K562 (cell line): ENCODE data around the gene ARMH1. TPM values are rescaled to one million over a fixed set of nuclear protein-coding genes. Genes with fewer than 3 reads are reported as not detected.

ENCODE experiments used
- ATAC-seq: fragments of 200-7000 bp; cut with Tn5 transposase; 3 replicates; pipeline ENCODE4 v1.9.1; 2020; ENCODE audit warnings: moderate library complexity
- BruUV-seq: library from RNA; stranded (reverse); fragments of 400-500 nt; replicated peaks from 2 replicates; lab custom pipeline; 2021; lab: Mats Ljungman, UMichigan
- CTCF ChIA-PET: fragments of 300-600 bp; formaldehyde crosslinking; extraction: SDS; loops from one replicate; lab custom pipeline; 2021; ENCODE audit warnings: low intra/inter-chr PET ratio; lab: Yijun Ruan, JAX
- POLR2A ChIA-PET: fragments of 300-600, 350-650 bp; sonication (Branson Sonifier 250); formaldehyde crosslinking; extraction: SDS; loops from one replicate; lab custom pipeline; 2021; ENCODE audit warnings: antibody characterized with exemption, inconsistent platforms; lab: Yijun Ruan, JAX
- DNase-seq, 4 experiments: peaks; one replicate each; pipeline versions ENCODE4 v3.0.0 to v3.0.0-alpha.2; 2011 to 2018; ENCODE audit warnings: low spot score in 3 of 4, mixed read lengths in 3 of 4; ENCODE audit errors: extremely low read depth in 1 of 4
- FAIRE-seq: peaks from 2 replicates; lab custom pipeline; 2011; peaks lifted over from hg19 to GRCh38; lab: Jason Lieb, UNC
- H2AFZ ChIP-seq: 2 replicates; pipeline ENCODE4 v1.6.0; 2011; ENCODE audit warnings: low read depth, low read length, control low read depth, inconsistent platforms
- H3K27ac ChIP-seq: fragments of 200-600 bp; 3 replicates; pipeline ENCODE4 v1.8.0; 2011; ENCODE audit warnings: low read depth, mild to moderate bottlenecking, control low read depth, inconsistent platforms, low read length, moderate library complexity, mixed read lengths; ENCODE audit errors: extremely low read depth
- H3K27me3 ChIP-seq, 2 experiments: fragments of 300-600 bp in 1 of 2; 2 replicates in 1 of 2; 3 replicates in 1 of 2; pipeline versions ENCODE4 v1.6.0 to v1.8.0; 2011; ENCODE audit warnings: inconsistent platforms in 2 of 2, low read length in 2 of 2, mild to moderate bottlenecking in 1 of 2, mixed read lengths in 1 of 2, moderate library complexity in 1 of 2; ENCODE audit not compliant: control insufficient read depth in 2 of 2, insufficient read depth in 2 of 2
- H3K36me3 ChIP-seq: fragments of 300-600 bp; 3 replicates; pipeline ENCODE4 v1.8.0; 2011; ENCODE audit warnings: mild to moderate bottlenecking, low read length, inconsistent platforms; ENCODE audit not compliant: control insufficient read depth, insufficient read depth
- H3K4me1 ChIP-seq, 2 experiments: fragments of 200-600 bp in 1 of 2; replicated peaks in 1 of 2; 2 replicates in 1 of 2; 3 replicates in 1 of 2; pipeline versions ENCODE4 v1.5.1 to v1.8.0; 2011; ENCODE audit warnings: inconsistent platforms in 2 of 2, low read length in 2 of 2, mild to moderate bottlenecking in 1 of 2, mixed read lengths in 1 of 2, moderate library complexity in 1 of 2; ENCODE audit not compliant: control insufficient read depth in 2 of 2, insufficient read depth in 2 of 2
- H3K4me2 ChIP-seq: 2 replicates; pipeline ENCODE4 v1.6.1; 2011; ENCODE audit warnings: low read length, control low read depth, inconsistent platforms, mixed read lengths; ENCODE audit not compliant: insufficient read depth
- H3K4me3 ChIP-seq: fragments of 200-600 bp; sonication (generic), shearing (Covaris generic); 2 replicates; pipeline ENCODE4 v1.5.1; 2016; ENCODE audit warnings: control low read depth, inconsistent platforms
- H3K79me2 ChIP-seq: fragments of 200-600 bp; 3 replicates; pipeline ENCODE4 v1.8.0; 2011; ENCODE audit warnings: low read length, inconsistent platforms; ENCODE audit not compliant: control insufficient read depth, insufficient read depth
- H3K9ac ChIP-seq, 2 experiments: 2 replicates each; pipeline versions ENCODE4 v1.6.0 to v1.6.1; 2011; ENCODE audit warnings: low read depth in 2 of 2, low read length in 2 of 2, control low read depth in 1 of 2, inconsistent platforms in 1 of 2, mild to moderate bottlenecking in 1 of 2, mixed read lengths in 1 of 2; ENCODE audit not compliant: insufficient read depth in 1 of 2
- H3K9me1 ChIP-seq: one replicate; pipeline ENCODE4 v1.6.0; 2011; ENCODE audit warnings: inconsistent platforms, mild to moderate bottlenecking, low read length, moderate library complexity; ENCODE audit not compliant: control insufficient read depth, insufficient read depth
- H3K9me3 ChIP-seq: replicated peaks from 2 replicates; pipeline ENCODE4 v1.5.1; 2011; ENCODE audit warnings: low read depth, low read length, inconsistent platforms; ENCODE audit not compliant: control insufficient read depth, insufficient read depth
- H4K20me1 ChIP-seq: replicated peaks from 2 replicates; pipeline ENCODE4 v1.6.1; 2011; ENCODE audit warnings: low read length, inconsistent platforms, mixed read lengths; ENCODE audit not compliant: control insufficient read depth, insufficient read depth
- NEUROD1 ChIP-seq: fragments of 150-350 bp; IDR thresholded peaks from 2 replicates; pipeline ENCODE4 v1.6.1; 2014; ENCODE audit warnings: borderline replicate concordance, low read length, low read depth; ENCODE audit not compliant: partially characterized antibody
- RCOR1 ChIP-seq, 2 experiments: IDR thresholded peaks; 2 replicates each; pipeline ENCODE4 v1.6.1; 2012; ENCODE audit warnings: low read depth in 2 of 2, low read length in 2 of 2, borderline replicate concordance in 1 of 2, improper control_type of control experiment in 1 of 2
- RUNX1 ChIP-seq: sonication (generic); IDR thresholded peaks from 2 replicates; pipeline ENCODE4 v1.6.1; 2016; ENCODE audit warnings: antibody characterized with exemption, low read depth
- ZNF239 ChIP-seq: fragments of 250-450 bp; sonication (Bioruptor Pico); IDR thresholded peaks from 2 replicates; pipeline ENCODE4 v1.4.0; 2020; ENCODE audit warnings: mild to moderate bottlenecking
- WGBS: fragments of 100-300 bp; shearing (Covaris generic); methylation state at CpG from one replicate; pipeline ENCODE4 v1.1.6; 2016; ENCODE audit warnings: low coverage, mixed read lengths; ENCODE audit not compliant: insufficient coverage; ENCODE audit errors: missing lambda C conversion rate; 5-methylcytosine and 5-hydroxymethylcytosine counted together
- in situ Hi-C: fragments of 300-500 bp; cut with MboI; formaldehyde crosslinking; loops from 4 replicates; pipeline ENCODE4 v1.15.0; 2018; ENCODE audit warnings: inconsistent platforms, mixed read lengths
- intact Hi-C: fragments of 100-400 bp; cut with micrococcal nuclease; formaldehyde crosslinking; loops from 2 replicates; pipeline ENCODE4 v1.14.2; 2022
- polyA plus RNA-seq, 8 experiments: library from polyadenylated mRNA; depleted of rRNA in 4 of 8; stranded (reverse) in 5 of 8; unstranded in 3 of 8; fragments of >200 nt; fragmentation: Nextera tagmentation in 2 of 8; fragmentation: Illumina TruSeq in 1 of 8; extraction: Ambion mirVana in 2 of 8; extraction: Trizol in 1 of 8; gene quantifications; 2 replicates each; pipeline versions ENCODE4 v1.2.1 to v1.2.3, GENCODE V29; 2011 to 2014; ENCODE audit warnings: inconsistent platforms in 1 of 8, missing spikeins in 1 of 8
- total RNA-seq, 7 experiments: library from RNA; depleted of rRNA in 6 of 7; stranded (reverse); fragments of >200 nt in 6 of 7; fragmentation: Illumina TruSeq in 2 of 7; extraction: Trizol in 2 of 7; gene quantifications; 2 replicates each; pipeline versions ENCODE4 v1.2.1 to v1.2.3, GENCODE V29; 2011 to 2021; ENCODE audit warnings: low replicate concordance in 1 of 7
- TF ChIP-seq, protein P1 (sequence below): sonication (generic); formaldehyde crosslinking; IDR thresholded peaks from 2 replicates; pipeline ENCODE4 v1.8.0; 2022; ENCODE audit warnings: missing genetic modification reagents, mild to moderate bottlenecking, moderate library complexity, borderline replicate concordance
- TF ChIP-seq, protein P2 (sequence below): fragments of 150-350 bp; conservative IDR thresholded peaks from 2 replicates; pipeline ENCODE4 v1.6.1; 2014; ENCODE audit warnings: low read length
- TF ChIP-seq, protein P3 (sequence below): fragments of 250-450 bp; sonication (Bioruptor Pico); IDR thresholded peaks from 2 replicates; pipeline ENCODE4 v1.9.0; 2021; ENCODE audit warnings: mild to moderate bottlenecking, inconsistent platforms

ARMH1 gene
- total and polyA plus RNA-seq, 9 of the 15 experiments (the other 6 are each of a cell fraction or from before 2014, with no cell fraction given) = 0.41 TPM; not detected in 8

DNA sequence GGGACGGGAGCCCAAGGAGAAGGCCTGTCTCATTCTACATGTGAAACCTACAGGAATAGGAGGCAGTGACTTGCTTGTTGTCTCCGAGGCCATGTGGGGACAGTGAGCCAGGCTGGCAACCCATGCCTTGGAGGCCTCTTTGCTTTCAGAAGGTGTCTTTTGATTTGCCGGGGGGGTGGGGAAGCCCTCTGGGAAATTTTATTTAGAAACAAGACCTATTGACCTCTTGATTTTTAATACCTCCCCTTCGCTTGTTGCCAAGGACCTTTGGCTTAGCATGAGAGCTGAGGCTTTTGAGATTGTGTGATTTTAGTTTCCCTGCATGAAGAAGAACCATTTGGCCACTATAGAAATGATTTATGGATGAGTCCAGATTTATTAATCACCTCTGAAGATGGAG is 4.1 kb downstream of the ARMH1 start:
- TF ChIP-seq, protein P1, sequence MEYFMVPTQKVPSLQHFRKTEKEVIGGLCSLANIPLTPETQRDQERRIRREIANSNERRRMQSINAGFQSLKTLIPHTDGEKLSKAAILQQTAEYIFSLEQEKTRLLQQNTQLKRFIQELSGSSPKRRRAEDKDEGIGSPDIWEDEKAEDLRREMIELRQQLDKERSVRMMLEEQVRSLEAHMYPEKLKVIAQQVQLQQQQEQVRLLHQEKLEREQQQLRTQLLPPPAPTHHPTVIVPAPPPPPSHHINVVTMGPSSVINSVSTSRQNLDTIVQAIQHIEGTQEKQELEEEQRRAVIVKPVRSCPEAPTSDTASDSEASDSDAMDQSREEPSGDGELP (CRISPR knock-in tag) = no peak
- TF ChIP-seq RUNX1 (no peak), NEUROD1 (no peak), ZNF239 (CRISPR knock-in tag) (no peak), RCOR1 (IDR thresholded peaks at IDR 0.05; ENCODE audit: borderline replicate concordance in 1 of 2, low read depth in 2 of 2, low read length in 2 of 2) (no peak)
- TF ChIP-seq, protein P2, sequence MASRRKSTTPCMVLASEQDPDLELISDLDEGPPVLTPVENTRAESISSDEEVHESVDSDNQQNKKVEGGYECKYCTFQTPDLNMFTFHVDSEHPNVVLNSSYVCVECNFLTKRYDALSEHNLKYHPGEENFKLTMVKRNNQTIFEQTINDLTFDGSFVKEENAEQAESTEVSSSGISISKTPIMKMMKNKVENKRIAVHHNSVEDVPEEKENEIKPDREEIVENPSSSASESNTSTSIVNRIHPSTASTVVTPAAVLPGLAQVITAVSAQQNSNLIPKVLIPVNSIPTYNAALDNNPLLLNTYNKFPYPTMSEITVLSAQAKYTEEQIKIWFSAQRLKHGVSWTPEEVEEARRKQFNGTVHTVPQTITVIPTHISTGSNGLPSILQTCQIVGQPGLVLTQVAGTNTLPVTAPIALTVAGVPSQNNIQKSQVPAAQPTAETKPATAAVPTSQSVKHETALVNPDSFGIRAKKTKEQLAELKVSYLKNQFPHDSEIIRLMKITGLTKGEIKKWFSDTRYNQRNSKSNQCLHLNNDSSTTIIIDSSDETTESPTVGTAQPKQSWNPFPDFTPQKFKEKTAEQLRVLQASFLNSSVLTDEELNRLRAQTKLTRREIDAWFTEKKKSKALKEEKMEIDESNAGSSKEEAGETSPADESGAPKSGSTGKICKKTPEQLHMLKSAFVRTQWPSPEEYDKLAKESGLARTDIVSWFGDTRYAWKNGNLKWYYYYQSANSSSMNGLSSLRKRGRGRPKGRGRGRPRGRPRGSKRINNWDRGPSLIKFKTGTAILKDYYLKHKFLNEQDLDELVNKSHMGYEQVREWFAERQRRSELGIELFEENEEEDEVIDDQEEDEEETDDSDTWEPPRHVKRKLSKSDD = no peak
- TF ChIP-seq, protein P3, sequence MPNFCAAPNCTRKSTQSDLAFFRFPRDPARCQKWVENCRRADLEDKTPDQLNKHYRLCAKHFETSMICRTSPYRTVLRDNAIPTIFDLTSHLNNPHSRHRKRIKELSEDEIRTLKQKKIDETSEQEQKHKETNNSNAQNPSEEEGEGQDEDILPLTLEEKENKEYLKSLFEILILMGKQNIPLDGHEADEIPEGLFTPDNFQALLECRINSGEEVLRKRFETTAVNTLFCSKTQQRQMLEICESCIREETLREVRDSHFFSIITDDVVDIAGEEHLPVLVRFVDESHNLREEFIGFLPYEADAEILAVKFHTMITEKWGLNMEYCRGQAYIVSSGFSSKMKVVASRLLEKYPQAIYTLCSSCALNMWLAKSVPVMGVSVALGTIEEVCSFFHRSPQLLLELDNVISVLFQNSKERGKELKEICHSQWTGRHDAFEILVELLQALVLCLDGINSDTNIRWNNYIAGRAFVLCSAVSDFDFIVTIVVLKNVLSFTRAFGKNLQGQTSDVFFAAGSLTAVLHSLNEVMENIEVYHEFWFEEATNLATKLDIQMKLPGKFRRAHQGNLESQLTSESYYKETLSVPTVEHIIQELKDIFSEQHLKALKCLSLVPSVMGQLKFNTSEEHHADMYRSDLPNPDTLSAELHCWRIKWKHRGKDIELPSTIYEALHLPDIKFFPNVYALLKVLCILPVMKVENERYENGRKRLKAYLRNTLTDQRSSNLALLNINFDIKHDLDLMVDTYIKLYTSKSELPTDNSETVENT (CRISPR knock-in tag) = no peak
- DNase-seq = no peak
- H3K9me3 ChIP-seq = no peaks in the 10 kb centered on the region
- H4K20me1 ChIP-seq = no peaks in the 10 kb centered on the region
- intact Hi-C loops (no loop called here), in situ Hi-C loops (no loop called here)
- H3K9ac ChIP-seq = no peak overlapping the region
- ATAC-seq = no peak
- peaks cover 4% of the 10 kb centered on the region for H3K9me1 ChIP-seq
- no peak overlapping the region for H3K4me2 ChIP-seq
- H3K36me3 ChIP-seq = no peaks in the 10 kb centered on the region
- H3K79me2 ChIP-seq = no peaks in the 10 kb centered on the region
- H3K27me3 ChIP-seq = peaks cover 19 to 29% of the 10 kb centered on the region in 2 experiments
- FAIRE-seq = no peak
- no peak overlapping the region for H2AFZ ChIP-seq
- WGBS = 8% methylated on average over 4 of the region's 4 CpGs
- ChIA-PET POLR2A (interaction anchor here (0.5 kb wide), 1 partner anchor 38 kb away, joined by 3 read pairs; no protein-coding TSS in a partner anchor), CTCF (no interaction called here)
- BruUV-seq = no TSS peak
- H3K4me1 ChIP-seq = peaks cover 10 to 18% of the 10 kb centered on the region in 2 experiments
- no peak overlapping the region for H3K27ac ChIP-seq
- H3K4me3 ChIP-seq = no peak overlapping the region
